OCI-LY3 (cell line): ENCODE data around the gene SMCO2.

ENCODE experiments used
- H2AFZ ChIP-seq: fragments of 200-600, 300-600 bp; shearing (Covaris generic); 2 replicates; pipeline ENCODE4 v1.6.0; 2014; ENCODE audit warnings: antibody characterized with exemption, low read depth, low read length
- H3K27ac ChIP-seq: fragments of 200-600, 300-600 bp; sonication (generic); 2 replicates; pipeline ENCODE4 v1.5.1; 2014; ENCODE audit warnings: mild to moderate bottlenecking, low read length, moderate library complexity, mixed read lengths
- H3K27me3 ChIP-seq: fragments of 200-600, 300-600 bp; sonication (generic); 2 replicates; pipeline ENCODE4 v1.6.1; 2014; ENCODE audit warnings: low read depth, low read length, mixed read lengths
- H3K36me3 ChIP-seq: fragments of 200-600, 300-600 bp; sonication (generic); replicated peaks from 2 replicates; pipeline ENCODE3; 2014; ENCODE audit warnings: low read depth, low read length, mixed read lengths
- H3K4me1 ChIP-seq: fragments of 300-600, 200-600 bp; sonication (generic); 2 replicates; pipeline ENCODE4 v1.6.1; 2014; ENCODE audit warnings: low read length, mixed read lengths
- H3K4me2 ChIP-seq: fragments of 200-600, 300-600 bp; sonication (generic); 2 replicates; pipeline ENCODE4 v1.6.1; 2014; ENCODE audit warnings: low read length, mixed read lengths
- H3K4me3 ChIP-seq: fragments of 300-600, 200-600 bp; sonication (generic); 2 replicates; pipeline ENCODE4 v1.5.1; 2014; ENCODE audit warnings: antibody characterized with exemption, mild to moderate bottlenecking, low read length, moderate library complexity
- H3K79me2 ChIP-seq: fragments of 300-600, 200-600 bp; shearing (Covaris generic); 2 replicates; pipeline ENCODE4 v1.6.1; 2014; ENCODE audit warnings: mild to moderate bottlenecking, low read length, mixed read lengths
- H3K9ac ChIP-seq: fragments of 300-600, 200-600 bp; shearing (Covaris generic); 2 replicates; pipeline ENCODE4 v1.6.0; 2014; ENCODE audit warnings: mild to moderate bottlenecking, low read length, moderate library complexity
- H3K9me3 ChIP-seq: fragments of 200-600, 300-600 bp; shearing (Covaris generic); 2 replicates; pipeline ENCODE4 v1.6.1; 2014; ENCODE audit warnings: low read length, mixed read lengths; ENCODE audit not compliant: insufficient read depth
- H4K20me1 ChIP-seq: fragments of 200-600, 300-600 bp; sonication (generic); 2 replicates; pipeline ENCODE4 v1.6.1; 2016; ENCODE audit warnings: low read length, mixed read lengths; ENCODE audit not compliant: insufficient read depth
- EZH2phosphoT487 ChIP-seq: fragments of 200-600 bp; shearing (Covaris generic); IDR thresholded peaks from 2 replicates; pipeline ENCODE4 v1.6.1; 2018; ENCODE audit warnings: antibody characterized with exemption, mixed run types, low read depth
- TF ChIP-seq, protein P1 (sequence below): fragments of 200-600, 300-600 bp; sonication (generic); IDR thresholded peaks from 2 replicates; pipeline ENCODE4 v1.5.1; 2014; ENCODE audit warnings: antibody characterized with exemption, low read length, low read depth

SMCO2 gene

DNA sequence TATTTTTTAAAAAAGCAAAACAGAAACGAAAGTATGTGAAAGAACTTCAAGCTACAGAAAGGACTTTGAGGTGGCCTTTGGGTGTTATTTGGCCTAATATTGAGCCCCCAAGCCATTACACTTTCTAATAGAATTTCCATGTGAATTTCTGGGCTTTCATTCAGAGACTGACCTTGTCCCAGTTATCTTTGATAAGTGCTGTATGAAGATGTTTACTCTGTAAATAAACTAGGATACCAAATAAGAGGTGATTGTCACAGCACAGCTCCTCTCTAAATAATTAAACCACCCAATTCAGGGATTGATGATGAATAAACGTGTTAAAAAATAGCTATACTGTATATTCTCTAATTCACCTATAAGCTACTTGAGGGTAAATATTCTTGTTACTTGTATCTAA is 44.7 kb downstream of the SMCO2 start:
- Histone ChIP-seq H3K36me3 (no peaks in the 10 kb centered on the region), H3K9me3 (no peaks in the 10 kb centered on the region), H3K4me2 (no peak overlapping the region), H4K20me1 (no peaks in the 10 kb centered on the region), H3K4me3 (no peak overlapping the region), H2AFZ (no peak overlapping the region), H3K4me1 (no peaks in the 10 kb centered on the region), H3K79me2 (no peaks in the 10 kb centered on the region), H3K27me3 (no peaks in the 10 kb centered on the region), H3K9ac (no peak overlapping the region), H3K27ac (no peak overlapping the region)
- TF ChIP-seq EZH2phosphoT487 = no peak
- TF ChIP-seq, protein P1, sequence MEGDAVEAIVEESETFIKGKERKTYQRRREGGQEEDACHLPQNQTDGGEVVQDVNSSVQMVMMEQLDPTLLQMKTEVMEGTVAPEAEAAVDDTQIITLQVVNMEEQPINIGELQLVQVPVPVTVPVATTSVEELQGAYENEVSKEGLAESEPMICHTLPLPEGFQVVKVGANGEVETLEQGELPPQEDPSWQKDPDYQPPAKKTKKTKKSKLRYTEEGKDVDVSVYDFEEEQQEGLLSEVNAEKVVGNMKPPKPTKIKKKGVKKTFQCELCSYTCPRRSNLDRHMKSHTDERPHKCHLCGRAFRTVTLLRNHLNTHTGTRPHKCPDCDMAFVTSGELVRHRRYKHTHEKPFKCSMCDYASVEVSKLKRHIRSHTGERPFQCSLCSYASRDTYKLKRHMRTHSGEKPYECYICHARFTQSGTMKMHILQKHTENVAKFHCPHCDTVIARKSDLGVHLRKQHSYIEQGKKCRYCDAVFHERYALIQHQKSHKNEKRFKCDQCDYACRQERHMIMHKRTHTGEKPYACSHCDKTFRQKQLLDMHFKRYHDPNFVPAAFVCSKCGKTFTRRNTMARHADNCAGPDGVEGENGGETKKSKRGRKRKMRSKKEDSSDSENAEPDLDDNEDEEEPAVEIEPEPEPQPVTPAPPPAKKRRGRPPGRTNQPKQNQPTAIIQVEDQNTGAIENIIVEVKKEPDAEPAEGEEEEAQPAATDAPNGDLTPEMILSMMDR = no peak

DNA sequence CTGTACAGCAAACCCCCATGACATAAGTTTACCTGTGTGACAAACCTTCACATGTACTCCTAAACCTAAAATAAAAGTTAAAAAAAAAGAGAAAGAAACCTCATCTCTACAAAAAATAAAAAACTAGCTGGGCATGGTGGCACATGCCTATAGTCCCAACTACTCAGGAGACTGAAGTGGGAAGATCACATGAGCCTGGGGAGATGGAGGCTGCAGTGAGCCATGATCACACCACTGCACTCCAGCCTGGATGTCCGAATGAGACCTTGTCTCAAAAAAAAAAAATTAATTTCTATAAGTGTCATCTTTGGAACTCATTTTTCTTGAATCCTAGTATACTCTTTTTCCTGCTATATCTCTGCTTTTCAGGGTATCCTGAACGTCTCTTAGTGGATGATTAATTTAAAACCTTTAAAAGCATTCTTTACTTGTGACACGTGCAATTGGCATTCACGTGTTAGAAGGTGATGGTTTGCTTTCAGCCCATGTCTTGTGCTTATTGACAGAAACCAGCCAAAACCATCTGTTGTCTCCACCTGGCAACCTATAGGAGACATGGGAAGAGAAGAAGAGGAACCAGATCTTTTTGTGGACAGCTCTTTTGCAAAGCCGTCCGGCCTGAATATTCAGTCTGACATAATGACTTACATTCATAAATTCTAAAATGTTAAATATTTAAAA is 46.9 kb downstream of the SMCO2 start:
- TF ChIP-seq EZH2phosphoT487 = no peak
- TF ChIP-seq, protein P1 = no peak
- no peak overlapping the region for H3K4me2 ChIP-seq
- H3K27me3 ChIP-seq = no peaks in the 10 kb centered on the region
- no peaks in the 10 kb centered on the region for H3K9me3 ChIP-seq
- H3K36me3 ChIP-seq = no peaks in the 10 kb centered on the region
- H3K4me3 ChIP-seq = no peak overlapping the region
- H4K20me1 ChIP-seq = no peaks in the 10 kb centered on the region
- peaks cover 4% of the 10 kb centered on the region; the same call in 1 of the 2 replicates for H3K4me1 ChIP-seq
- H3K9ac ChIP-seq = no peak overlapping the region
- H3K79me2 ChIP-seq = no peaks in the 10 kb centered on the region
- H2AFZ ChIP-seq = no peak overlapping the region
- H3K27ac ChIP-seq = no peak overlapping the region

DNA sequence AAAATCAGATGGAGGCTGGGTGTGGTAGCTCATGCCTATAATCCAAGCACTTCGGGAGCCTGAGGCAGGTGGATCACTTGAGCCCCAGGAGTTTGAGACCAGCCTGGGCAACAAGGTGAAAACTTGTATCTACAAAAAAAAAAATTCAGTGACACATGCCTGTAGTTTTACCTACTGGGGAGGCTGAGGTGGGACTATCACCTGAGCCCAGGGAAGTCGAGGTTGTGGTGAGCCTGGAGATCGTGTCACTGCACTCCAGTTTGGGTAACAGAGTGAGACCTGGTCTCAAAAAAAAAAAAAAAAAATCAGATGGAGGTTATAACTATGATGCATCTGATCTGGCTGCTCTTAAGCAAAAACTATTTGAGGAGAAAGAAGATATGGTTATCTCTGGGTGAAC is 50.9 kb downstream of the SMCO2 start:
- H3K9me3 ChIP-seq = no peaks in the 10 kb centered on the region
- H3K4me1 ChIP-seq = peaks cover 4% of the 10 kb centered on the region; the same call in 1 of the 2 replicates
- H3K4me3 ChIP-seq = no peak overlapping the region
- no peaks in the 10 kb centered on the region for H4K20me1 ChIP-seq
- H3K79me2 ChIP-seq = no peaks in the 10 kb centered on the region
- no peak overlapping the region for H3K9ac ChIP-seq
- no peaks in the 10 kb centered on the region for H3K36me3 ChIP-seq
- H3K27ac ChIP-seq = no peak overlapping the region
- no peak for TF ChIP-seq EZH2phosphoT487
- TF ChIP-seq, protein P1 = no peak
- H3K27me3 ChIP-seq = no peaks in the 10 kb centered on the region; the same call in 1 of the 2 replicates
- no peak overlapping the region for H3K4me2 ChIP-seq
- H2AFZ ChIP-seq = no peak overlapping the region

DNA sequence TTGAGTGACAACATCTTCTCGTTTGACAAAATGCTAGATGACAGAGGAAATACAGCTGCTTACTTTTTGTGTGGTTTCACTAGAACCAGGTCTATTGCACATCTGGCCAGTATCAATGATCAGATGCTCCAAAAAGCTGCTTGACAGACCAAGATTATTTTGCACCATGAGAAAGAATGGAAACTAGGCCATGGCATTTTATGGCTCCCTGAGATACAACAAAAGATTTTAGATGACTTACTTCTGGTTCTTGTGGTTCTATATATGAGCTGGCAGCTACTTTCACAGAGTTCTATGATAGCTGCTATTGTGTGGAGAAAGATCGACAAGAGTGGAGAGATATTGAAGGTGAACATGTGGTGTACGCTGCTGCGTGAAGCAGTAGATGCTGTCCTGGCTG is 51.6 kb downstream of the SMCO2 start:
- Histone ChIP-seq H3K27me3 (no peaks in the 10 kb centered on the region; the same call in 1 of the 2 replicates), H3K4me2 (no peak overlapping the region), H4K20me1 (no peaks in the 10 kb centered on the region), H3K4me3 (no peak overlapping the region), H3K36me3 (no peaks in the 10 kb centered on the region), H3K9ac (no peak overlapping the region), H3K4me1 (peaks cover 4% of the 10 kb centered on the region; the same call in 1 of the 2 replicates), H2AFZ (no peak overlapping the region), H3K79me2 (no peaks in the 10 kb centered on the region), H3K9me3 (no peaks in the 10 kb centered on the region), H3K27ac (no peak overlapping the region)
- TF ChIP-seq EZH2phosphoT487 = no peak
- TF ChIP-seq, protein P1 = no peak
